Activated CD4-positive, alpha-beta T cell treated with anti-CD3 and anti-CD28 coated beads, Interleukin-2, Interleukin-4, amounts not matched to agents 100 ng/mL and 50 ng/mL, durations not matched to agents 16 hours and 8 hours (primary cell): ENCODE measurements around the gene HTR3E.
"Not testable (repeated sequence)": the region's sequence is repeated elsewhere in the genome, so short reads cannot be mapped to it uniquely, and the experiment has no call there.

ENCODE experiments used
- DNase-seq: peaks from one replicate; pipeline ENCODE4 v3.0.0-alpha.2; 2020; ENCODE audit warnings: low spot score

The HTR3E gene

DNA sequence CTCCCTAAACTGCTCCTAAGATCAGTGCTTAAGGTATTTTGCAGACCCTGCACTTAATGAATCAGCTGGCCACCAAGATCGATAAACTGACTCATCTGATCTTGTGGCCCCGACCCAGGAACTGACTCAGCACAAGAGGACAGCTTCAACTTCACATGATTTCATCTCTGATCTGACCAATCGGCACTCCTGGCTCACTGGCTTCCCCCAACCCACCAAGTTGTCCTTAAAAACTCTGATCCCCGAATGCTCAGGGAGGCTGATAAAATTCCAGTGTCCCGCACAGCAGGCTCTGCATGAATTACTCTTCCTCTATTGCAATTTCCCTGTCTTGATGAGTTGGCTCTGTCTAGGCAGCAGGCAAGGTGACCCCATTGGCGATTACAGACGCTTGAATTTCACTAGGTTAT is 13.5 kb downstream of the HTR3E start:
- peak; percentile 15 for DNase-seq

DNA sequence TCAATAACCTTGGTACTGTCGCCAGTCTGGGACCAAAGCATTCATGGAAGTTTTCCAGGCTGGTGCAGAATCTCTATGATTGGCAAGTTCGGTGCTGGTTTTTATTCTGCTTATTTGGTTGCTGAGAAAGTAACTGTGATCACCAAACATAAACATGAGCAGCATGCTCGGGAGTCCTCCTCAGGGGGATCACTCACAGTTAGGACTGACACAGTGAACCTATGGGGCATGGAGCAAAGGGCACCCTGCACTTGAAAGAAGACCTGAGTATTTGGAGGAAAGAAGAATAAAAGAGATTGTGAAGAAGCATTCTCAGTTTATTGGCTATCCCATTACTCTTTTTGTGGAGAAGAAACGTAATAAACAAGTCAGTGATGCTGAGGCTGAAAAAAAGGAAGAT is 19.2 kb downstream of the HTR3E start:
- DNase-seq, result no peak

DNA sequence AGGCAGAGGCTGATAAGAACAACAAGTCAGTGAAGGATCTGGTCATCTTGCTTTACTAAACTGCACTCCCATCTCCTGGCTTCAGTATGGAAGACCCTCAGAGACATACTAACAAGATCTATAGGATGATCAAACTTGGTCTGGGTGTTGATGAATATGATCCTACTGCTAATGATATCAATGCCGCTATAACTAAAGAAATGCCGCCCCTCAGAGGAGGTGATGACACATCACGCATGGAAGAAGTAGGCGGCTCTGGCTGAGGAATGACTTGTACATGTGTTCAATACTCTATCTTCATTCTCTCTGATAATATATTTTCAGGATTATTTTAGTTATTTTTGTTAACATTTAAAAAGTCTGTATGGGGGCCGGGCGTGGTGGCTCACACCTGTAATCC is 20.8 kb downstream of the HTR3E start:
- no peak for DNase-seq

DNA sequence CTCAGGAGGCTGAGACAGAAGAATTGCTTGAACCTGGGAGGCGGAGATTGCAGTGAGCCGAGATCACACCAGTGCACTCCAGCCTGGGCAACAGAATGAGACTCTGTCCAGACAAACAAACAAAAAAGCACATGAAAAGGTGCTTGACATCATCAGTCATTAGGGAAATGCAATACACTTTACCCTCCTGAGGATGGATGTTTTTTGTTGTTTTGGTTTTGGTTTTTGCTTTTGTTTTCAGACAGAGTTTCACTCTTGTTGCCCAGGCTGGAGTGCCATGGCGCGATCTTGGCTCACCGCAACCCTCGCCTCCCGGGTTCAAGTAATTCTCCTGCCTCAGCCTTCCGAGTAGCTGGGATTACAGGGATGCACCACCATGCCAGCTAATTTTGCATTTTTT is 24.2 kb downstream of the HTR3E start:
- not testable (repeated sequence) for DNase-seq

DNA sequence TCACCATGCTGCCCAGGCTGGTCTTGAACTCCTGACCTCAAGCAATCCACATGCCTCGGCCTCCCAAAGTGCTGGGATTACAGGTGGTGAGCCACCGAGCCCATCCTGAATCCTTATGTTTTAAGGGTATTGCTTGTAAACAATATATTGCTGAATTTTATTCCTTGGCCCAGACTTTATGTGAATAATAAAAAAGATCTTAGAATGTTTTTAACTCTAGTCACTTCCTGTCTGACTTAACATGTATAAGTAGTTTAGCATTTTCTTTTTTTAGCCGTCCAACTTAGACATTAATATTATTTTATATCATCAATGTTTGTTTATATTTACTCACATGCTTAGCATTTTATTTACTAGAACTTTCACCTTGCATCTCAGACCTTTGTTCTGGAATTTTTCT is 29.1 kb downstream of the HTR3E start:
- no peak for DNase-seq

DNA sequence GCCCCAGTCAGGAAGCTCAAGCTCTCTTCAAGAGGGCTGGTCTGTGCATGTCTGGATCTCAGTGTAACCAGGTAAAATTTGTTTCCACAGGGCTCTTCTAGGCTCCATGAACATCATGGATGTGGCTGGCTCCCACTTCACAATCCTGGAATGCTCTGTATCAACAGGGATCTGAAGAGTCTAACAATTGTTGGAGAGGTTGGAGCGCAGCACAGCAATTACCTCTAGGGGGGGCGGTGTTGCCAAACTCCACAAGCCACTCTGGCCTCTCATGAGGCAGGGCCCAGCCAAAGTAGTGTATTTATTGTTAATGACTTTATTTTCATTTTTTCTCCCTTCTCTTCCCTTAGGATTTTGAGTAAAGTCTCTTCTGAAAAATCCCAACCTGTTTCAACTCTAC is 32.1 kb downstream of the HTR3E start:
- DNase-seq, result no peak

DNA sequence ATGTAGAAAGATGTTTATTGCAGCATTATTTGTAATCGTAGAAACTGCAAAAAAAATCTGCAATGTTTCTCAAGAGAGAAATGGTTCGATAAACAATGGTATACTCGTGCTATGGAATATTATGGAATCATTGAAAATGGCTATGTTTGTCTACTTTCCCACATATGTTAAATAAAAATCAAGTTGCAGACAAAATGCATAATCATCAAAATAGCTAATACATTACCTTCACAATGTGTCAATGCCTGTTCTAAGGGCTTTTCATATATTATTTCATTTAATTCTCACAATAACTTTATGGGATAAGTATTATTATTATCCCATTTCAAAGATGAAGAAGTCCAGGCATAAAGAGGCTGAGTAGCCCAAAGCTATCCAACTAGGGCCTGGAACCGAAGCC is 36.1 kb downstream of the HTR3E start:
- DNase-seq, result no peak

DNA sequence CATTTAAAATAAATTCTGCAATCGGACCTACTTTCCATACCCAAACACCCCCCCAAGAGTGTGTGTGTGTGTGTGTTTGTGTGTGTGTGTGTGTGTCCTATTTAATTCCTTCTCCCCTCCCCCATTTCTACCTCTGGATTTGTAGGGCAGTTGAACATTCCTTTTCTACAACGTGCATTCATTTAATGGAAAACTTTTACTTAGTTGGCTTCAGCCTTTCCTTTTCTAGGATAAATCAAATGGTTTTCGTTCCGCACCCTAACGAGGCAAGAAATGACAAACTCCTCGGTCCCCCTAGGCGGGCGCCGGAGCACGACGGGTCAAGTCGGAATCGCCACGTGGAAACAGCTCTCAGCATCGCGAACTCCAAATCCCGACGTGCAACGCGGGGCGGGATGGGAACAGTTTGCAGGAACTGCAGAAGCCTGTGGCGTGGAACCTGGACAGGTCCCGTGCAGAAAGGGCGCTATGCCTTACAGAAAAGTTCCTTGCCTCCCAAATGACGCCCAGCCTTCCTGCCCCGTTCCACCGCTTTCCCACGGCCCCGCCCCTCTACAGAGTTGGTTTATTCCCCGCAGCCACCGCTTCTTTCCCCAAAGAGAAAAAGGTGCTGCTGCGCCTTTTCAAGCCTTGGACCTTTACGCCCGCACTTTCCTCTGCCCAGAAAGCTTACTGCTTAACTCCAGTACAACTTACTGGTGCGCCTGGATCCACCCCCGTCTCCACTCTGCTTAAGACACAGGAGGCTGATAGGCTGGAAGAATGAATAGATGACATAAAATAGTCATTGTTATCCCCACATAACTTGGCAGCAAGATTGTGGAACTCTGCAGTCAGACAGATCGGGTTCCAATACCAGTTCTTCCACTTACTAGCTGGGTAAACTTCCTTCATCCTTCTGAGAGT is 37.2 kb downstream of the HTR3E start:
- peak; percentile 65 for DNase-seq

DNA sequence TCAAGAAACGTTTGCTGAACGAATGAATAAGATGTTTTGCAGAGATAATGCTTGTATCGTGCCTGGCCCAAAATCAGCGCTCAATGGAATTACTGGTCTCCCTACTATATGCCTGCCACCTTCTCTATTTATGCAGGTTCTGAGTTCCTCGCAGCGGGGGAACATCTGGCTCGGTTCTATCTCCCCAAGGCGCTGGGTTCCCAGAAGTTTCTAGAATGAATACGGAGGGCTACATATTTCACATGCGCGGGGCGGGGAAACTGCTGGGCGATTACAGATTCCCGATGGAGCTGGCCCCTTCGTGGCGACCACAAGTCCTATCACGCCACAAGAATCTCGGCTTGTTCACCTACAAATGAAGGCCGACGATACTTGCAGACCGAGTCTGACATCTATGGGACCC is 37.9 kb downstream of the HTR3E start:
- DNase-seq, result peak; percentile 17

DNA sequence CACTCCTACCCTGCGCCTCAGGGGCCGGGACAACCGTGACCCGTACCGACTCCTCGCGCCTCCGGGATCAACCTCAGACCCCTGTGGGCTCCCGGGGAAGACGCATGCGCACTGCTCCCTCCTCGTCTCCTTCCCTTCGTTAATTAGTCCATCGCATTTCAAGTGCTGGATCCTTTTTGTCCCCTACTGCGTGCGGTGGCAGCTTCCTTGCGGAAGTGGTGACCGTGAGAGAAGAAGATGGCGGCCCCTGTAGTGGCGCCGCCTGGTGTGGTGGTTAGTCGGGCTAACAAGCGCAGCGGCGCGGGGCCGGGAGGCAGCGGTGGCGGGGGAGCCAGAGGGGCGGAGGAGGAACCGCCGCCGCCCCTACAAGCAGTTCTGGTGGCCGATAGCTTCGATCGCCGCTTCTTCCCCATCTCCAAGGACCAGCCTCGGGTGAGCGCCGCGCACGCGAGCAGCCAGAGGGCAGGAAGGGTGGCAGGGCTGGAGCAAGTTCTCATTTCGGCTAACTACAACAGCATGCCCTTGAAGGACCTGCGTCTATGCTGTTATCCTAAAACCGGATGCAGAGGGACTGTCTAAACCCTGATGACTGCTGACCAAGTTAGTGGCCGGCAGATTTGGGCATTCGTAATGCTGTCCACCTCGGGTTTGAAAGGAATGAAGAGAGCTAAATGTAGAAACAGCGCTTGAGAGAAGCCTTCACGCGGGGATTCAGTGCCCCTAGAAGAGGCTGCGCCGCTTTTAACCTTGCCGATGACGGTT is 38.5 kb downstream of the HTR3E start, which contains the start of gene EIF2B5:
Gene EIF2B5, plus strand, starts transcription at position 210 of the 762 bp plus-strand sequence. Its CDS starts 28 bp downstream, at position 238.
- peak; percentile 92 for DNase-seq

DNA sequence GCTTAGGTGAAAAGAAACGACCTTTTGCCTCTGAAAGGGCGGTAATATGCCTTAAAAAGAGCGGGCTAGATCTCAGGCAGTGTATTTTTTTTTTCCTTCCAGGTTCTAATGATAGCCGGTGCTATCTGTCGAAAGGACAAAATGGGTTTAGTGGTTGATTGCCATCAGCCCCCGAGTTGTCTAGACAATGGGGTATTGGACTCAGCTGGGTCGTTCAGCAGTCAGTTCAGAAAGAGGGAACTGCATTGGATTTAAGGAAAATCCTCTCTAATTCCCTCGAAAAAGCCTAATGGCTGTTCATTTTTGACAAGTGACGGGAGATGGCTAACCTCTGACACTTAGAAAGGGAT is 39.0 kb downstream of the HTR3E start:
- no peak for DNase-seq

DNA sequence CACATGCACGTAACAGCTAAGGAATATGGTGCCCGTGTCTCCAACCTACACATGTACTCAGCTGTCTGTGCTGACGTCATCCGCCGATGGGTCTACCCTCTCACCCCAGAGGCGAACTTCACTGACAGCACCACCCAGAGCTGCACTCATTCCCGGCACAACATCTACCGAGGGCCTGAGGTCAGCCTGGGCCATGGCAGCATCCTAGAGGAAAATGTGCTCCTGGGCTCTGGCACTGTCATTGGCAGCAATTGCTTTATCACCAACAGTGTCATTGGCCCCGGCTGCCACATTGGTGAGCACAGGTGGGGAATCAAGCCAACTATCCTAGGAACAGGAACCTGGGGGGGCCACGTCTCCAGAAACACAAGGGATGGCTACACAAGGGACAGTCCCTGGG is 43.6 kb downstream of the HTR3E start:
- DNase-seq, result no peak

DNA sequence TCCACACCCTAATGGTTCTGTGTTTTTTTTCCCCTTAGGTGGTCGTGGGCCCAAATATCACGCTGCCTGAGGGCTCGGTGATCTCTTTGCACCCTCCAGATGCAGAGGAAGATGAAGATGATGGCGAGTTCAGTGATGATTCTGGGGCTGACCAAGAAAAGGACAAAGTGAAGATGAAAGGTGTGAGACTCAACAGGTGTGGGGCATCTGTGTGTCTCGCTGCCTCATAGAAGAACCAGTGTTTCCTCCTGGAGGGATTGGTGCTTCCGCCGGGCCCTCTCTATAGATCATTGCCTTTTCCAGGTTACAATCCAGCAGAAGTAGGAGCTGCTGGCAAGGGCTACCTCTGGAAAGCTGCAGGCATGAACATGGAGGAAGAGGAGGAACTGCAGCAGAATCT is 45.3 kb downstream of the HTR3E start:
- DNase-seq, result no peak

DNA sequence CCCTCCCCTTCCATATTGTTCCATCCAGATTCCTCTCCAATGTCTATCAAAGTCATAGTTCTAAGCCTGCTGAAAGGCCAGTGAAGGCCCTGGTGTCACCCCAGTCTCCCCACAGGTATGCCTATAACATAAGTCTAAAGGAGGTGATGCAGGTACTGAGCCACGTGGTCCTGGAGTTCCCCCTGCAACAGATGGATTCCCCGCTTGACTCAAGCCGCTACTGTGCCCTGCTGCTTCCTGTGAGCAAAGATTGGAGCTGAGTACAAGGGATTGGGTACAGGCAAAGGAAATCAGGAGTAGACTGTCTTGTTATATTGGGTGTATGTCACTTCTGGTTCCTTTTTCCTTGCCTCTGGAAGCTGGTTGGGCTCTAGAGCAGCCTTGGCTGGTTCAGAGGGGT is 46.5 kb downstream of the HTR3E start:
- no peak for DNase-seq

DNA sequence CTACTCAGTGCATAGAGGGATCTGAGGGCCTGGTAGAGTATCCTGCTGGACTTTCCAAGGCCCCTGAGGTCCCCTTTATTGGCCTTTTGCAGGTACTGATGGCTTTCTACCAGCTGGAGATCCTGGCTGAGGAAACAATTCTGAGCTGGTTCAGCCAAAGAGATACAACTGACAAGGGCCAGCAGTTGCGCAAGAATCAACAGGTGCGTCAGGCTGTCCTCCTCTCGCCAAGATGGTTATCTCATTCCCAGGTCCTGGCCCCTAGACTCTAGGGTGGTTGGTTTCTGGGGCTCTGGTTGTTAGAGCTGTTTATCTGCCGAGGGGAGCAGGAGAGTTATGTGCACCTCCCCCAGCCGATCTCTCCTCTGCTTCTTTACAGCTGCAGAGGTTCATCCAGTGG is 47.6 kb downstream of the HTR3E start:
- DNase-seq, result no peak

DNA sequence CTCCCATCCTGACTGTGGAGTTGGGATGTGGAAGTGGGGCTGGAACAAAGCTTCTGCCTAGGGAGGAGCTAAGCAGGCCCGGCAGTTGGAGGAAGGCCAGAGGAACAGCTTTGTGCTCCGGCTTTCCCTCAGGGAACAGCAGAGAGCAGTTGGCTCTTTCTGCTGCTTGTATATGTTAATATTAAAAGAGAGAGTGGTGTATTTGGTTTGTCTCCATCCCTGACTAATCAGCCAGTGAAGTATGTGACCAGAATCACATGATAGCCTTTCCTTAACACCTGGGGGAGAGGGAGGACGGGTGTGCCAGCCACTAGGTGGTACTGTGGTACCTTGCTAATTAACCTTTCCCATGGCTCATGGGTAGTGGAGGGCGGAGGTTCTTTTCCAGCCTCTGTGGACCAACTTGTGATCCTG is 48.3 kb downstream of the HTR3E start:
- peak; percentile 24 for DNase-seq

DNA sequence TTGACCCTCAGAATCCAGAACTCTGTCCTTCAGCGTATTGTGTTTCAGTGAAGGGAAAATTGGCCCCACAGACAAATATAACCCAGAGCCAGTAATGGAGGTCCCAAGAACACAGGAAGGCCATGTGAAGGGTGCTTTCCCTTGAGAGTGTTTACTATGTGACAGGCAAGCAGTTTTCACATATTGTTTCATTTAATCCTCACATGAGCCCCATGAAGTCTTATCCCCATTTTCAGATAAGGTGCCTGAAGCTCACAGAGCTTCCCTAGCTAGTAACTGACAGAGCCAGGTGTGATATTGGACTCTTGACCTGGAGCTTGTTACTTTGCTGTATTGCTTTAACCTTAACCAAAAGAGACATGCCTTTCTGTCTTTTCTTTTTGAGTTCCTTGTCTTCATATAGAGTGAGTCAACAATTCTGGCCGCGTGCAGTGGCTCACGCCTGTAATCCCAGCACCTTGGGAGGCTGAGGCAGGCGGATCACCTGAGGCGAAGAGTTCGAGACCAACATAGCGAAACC is 48.9 kb downstream of the HTR3E start:
- no peak for DNase-seq

DNA sequence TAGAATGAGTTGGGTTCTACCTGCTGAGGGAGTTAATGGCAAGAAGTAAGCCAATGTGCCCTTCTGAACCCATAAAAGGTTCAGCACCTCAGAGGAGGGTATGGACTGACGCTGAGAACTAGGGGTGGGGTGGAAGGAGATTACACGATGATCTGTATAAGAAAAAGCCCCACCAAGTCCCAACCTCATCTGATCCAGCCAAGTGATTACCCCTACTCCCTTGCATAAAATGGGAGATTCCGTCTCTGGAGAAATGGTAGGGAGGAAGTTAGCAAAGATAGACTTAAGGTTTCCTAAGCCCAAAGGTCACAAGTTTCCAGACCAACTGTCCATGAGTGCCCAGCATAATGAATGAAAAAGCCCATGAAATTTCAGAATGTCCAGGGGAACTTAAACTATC is 51.2 kb downstream of the HTR3E start:
- no peak for DNase-seq

DNA sequence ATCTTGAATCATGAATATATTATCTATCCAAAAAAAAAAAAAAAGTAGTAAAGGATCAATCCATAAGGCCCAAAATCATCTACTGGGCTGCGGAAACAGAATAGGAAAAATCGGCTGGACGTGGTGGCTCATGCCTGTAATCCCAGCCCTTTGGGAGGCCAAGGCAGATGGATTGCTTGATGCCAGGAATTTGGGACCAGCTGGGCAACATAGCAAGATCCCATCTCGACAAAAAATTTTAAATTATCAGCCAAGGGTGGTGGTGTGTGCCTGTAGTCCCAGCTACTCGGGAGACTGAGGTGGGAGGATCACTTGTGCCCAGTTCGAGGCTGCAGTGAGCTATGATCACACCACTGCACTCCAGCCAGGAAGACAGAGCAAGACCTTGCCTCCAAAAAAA is 52.3 kb downstream of the HTR3E start:
- DNase-seq, result no peak

DNA sequence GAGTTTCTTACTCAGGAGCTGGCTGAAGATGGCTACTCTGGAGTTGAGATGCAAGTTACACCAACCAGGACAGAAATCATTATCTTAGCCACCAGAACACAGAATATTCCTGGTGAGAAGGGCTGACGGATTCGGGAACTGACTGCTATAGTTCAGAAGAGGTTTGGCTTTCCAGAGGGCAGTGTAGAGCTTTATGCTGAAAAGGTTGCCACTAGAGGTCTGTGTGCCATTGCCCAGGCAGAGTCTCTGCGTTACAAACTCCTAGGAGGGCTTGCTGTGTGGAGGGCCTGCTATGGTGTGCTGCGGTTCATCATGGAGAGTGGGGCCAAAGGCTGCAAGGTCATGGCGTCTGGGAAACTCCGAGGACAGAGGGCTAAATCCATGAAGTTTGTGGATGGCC is 52.9 kb downstream of the HTR3E start:
- DNase-seq, result not testable (repeated sequence)

DNA sequence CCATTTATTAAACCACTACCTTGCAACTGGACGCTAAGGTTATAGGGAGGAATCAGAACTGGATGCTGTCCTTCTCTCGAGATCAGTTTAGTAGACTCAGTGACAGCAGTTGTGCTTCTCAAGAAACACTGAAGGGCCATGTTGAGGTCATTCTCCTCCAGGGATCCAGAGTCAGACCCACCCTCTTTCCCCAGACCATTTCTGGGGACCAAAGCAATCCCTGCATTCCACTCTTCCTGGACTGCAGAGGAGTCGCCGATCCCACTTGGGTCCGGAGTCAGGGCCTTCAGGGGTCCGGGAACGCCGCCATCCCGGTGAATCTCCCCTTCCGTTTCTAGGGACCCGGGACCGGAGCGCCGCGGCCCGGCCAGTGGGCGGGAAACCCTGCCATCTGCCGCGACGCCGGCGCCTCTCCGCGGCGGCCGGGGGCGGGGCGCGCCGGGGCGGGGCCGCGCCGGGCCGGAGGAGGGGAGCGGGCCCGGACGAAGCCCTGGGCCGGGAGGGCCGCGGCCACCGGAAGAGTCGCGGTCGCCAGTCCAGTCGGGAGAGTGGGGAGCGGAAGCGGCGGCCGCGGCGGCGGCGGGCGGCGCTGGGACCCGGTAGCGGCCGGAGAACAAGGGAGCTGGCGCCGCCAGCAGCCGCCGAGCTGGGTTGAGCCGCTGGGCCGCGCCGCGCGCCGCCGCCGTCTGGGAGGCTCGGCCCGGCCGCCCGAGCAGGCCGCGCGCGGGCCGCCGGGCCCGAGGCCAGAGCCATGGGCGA is 58.2 kb downstream of the HTR3E start, which contains the start of gene DVL3:
Gene DVL3, plus strand, starts transcription at position 493 of the 759 bp plus-strand sequence. Its CDS starts 259 bp downstream, at position 752.
- DNase-seq, result peak; percentile 41
